Cardiac atrium fibroblast (primary cell): ENCODE data around the gene FLRT1. TPM values are rescaled to one million over a fixed set of nuclear protein-coding genes. Genes with fewer than 3 reads are reported as not detected.

Experiments
- total RNA-seq: library from RNA; depleted of rRNA; stranded (reverse); fragments of >200 nt; gene quantifications from 2 replicates; pipeline ENCODE4 v1.2.3, GENCODE V29; 2015

The FLRT1 gene
- total RNA-seq, result under 0.01 and 1.1 TPM in 2 replicates

GRCh38 chr11:64035576-64035975, at the start of gene FLRT1:
TSS of gene FLRT1 (plus strand) at chr11:64035931. CDS start at chr11:64116268, 80,337 bp downstream.

DNA sequence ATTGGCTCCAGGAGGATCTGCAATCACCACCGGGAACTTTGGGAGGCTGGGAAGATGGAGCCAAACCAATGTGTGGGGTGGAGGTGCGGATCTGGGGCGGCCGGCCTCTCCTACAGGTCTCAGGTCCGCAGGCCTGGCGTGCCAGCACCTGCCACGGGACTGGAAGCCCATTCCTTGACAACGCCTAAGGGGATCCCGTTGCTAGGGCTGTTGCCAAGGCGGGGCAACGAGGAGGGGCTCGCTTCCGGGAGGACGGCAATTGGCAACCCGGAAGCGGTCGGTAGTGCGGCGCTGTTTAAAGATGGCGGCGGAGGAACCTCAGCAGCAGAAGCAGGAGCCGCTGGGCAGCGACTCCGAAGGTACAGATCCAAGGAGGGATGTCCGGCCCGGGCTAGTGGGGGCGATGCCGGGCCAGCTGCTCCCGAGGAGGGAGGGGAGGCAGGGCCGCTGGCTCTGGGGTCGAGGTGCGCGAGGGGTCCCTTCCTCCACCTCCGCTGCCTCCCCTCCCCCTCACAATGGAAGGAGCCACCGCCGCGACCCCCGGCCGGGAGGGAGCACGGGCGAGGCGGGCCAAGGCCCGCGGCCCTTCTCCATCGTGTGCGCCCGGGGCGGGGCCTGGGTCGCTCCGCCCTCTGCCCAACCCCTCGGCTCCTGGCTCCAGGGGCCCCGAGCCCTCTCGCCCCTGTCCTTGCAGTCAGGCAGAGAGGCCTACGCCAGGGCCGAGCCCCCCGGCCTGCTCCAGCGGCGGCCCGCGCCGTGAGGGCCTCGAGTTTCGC, 49.4 kb upstream of the FLRT1 start, which contains the start of gene OTUB1:
Gene OTUB1, plus strand, starts transcription at position 283 of the 776 bp plus-strand sequence. Its CDS starts 19 bp downstream, at position 302.

Other genes starting within 250 kb of the FLRT1 start
- gene SPINDOC, start 222.5 kb upstream of the FLRT1 start, total RNA-seq, result 16.5 and 18.1 TPM in 2 replicates
- 13.4 and 13.7 TPM in 2 replicates for gene MARK2, start 196.8 kb upstream of the FLRT1 start, total RNA-seq
- 3.2 and 3.4 TPM in 2 replicates for gene RCOR2, start 118.8 kb upstream of the FLRT1 start, total RNA-seq
- 11.0 and 13.9 TPM in 2 replicates for gene NAA40, start 96.9 kb upstream of the FLRT1 start, total RNA-seq
- 423 and 461 TPM in 2 replicates for gene COX8A, start 61.3 kb upstream of the FLRT1 start, total RNA-seq
- gene OTUB1, start 49.5 kb upstream of the FLRT1 start, total RNA-seq, result 62.6 and 68.4 TPM in 2 replicates
- gene MACROD1, start 130.2 kb downstream of the FLRT1 start, total RNA-seq, result 13.1 and 16.1 TPM in 2 replicates
- gene STIP1, start 150.2 kb downstream of the FLRT1 start, total RNA-seq, result 116 and 128 TPM in 2 replicates
- 9.2 and 13.1 TPM in 2 replicates for gene FERMT3, start 170.8 kb downstream of the FLRT1 start, total RNA-seq
- 87.0 and 88.8 TPM in 2 replicates for gene TRPT1, start 190.3 kb downstream of the FLRT1 start, total RNA-seq
- 54.9 and 70.6 TPM in 2 replicates for gene NUDT22, start 190.3 kb downstream of the FLRT1 start, total RNA-seq
- 8.3 and 30.5 TPM in 2 replicates for gene DNAJC4, start 194.6 kb downstream of the FLRT1 start, total RNA-seq
- gene VEGFB, start 198.7 kb downstream of the FLRT1 start, total RNA-seq, result 31.3 and 47.3 TPM in 2 replicates
- 71.8 and 82.0 TPM in 2 replicates for gene FKBP2, start 205.2 kb downstream of the FLRT1 start, total RNA-seq
- 200 and 229 TPM in 2 replicates for gene PPP1R14B, start 211.0 kb downstream of the FLRT1 start, total RNA-seq
- 37.4 and 38.3 TPM in 2 replicates for gene PLCB3, start 215.6 kb downstream of the FLRT1 start, total RNA-seq
- gene BAD, start 248.7 kb downstream of the FLRT1 start, total RNA-seq, result 81.2 and 101 TPM in 2 replicates
- 31.2 and 50.1 TPM in 2 replicates for gene GPR137, start 249.9 kb downstream of the FLRT1 start, total RNA-seq